M059J (cell line): ENCODE data around the gene ZBTB42. TPM values are rescaled to one million over a fixed set of nuclear protein-coding genes. Genes with fewer than 3 reads are reported as not detected.
"Not testable (repeated sequence)": the region's sequence is repeated elsewhere in the genome, so short reads cannot be mapped to it uniquely, and the experiment has no call there.

Experiments used
- DNase-seq: peaks from one replicate; pipeline ENCODE4 v3.0.0-alpha.2; 2012; ENCODE audit warnings: low read depth
- total RNA-seq: library from RNA; depleted of rRNA; stranded (reverse); fragments of >200 nt; shearing (Covaris generic); gene quantifications from 2 replicates; pipeline ENCODE4 v1.2.3, GENCODE V29; 2014; rRNA removed

Gene ZBTB42
- total RNA-seq, 1 experiment from 2014 or later = 3.3 TPM

DNA sequence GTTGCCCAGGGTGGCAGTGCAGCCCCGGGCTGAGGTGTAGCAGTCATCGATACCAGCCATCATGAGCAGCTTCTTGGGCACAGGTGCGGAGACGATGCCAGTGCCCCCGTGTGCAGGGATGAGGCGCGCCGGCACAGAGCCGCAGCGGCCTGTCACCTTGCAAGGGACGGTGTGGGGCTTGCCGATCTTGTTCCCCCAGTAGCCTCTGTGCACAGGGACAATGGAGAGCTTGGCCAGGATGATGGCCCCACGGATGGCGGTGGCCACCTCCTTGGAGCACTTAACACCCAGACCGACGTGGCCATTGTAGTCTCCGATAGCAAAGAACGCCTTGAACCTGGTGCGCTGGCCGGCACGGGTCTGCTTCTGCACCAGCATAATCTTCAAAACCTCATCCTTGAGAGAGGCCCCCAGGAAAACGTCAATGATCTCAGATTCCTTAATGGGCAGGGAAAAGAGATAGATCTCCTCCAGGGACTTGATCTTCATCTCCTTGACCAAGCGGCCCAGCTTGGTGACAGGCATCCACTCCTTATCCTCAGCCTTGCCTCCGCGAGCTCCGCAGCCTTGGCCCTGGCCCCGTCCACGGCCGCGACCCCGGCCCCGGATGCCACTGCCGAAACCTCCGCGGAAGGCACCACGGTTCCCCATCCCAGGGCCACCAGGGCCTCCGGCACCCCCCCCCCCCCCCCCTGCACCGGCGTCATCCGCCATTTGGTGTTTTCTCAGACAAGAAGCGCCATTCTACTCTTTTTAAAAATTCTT, 35.5 kb downstream of the ZBTB42 start:
- DNase-seq = not testable (repeated sequence)

DNA sequence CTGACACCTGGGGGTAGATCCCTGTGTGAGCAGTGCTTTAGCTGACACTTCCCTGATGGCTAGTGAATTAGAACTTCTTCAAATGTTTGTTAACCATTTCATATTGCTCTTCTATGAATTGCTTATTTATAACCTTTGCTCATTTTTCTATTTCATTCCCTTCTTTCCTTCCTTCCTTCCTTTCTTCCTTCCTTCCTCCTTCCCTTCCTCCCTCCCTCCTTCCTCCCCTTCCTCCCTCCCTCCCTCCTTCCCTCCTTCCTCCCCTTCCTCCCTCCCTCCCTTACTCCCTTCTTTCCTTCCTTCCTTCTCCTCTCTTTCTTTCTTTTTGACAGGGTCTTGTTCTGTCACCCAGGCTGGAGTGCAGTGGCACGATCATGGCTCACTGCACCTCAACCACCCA, 40.8 kb downstream of the ZBTB42 start:
- no peak for DNase-seq

DNA sequence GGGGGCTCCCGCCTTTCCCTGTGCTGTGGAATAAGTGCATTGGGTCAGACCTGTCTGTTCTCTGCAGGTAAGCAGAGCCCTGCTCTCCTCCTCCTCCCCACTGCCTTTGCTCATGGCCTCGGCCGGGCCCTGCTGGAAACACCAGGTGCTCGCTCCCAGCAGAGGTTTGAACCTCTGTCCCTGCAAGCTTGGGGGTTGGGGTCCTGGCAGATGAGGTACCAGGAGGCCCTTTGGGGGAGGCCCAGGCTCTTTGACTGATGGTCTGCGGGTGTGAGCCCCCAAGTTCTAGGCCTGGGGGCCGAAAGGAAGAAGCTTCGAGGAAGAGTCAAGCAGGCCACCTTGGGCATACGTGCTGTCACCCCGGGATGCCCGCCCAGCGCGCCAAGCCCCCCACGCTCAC, 42.1 kb downstream of the ZBTB42 start:
- no peak for DNase-seq

DNA sequence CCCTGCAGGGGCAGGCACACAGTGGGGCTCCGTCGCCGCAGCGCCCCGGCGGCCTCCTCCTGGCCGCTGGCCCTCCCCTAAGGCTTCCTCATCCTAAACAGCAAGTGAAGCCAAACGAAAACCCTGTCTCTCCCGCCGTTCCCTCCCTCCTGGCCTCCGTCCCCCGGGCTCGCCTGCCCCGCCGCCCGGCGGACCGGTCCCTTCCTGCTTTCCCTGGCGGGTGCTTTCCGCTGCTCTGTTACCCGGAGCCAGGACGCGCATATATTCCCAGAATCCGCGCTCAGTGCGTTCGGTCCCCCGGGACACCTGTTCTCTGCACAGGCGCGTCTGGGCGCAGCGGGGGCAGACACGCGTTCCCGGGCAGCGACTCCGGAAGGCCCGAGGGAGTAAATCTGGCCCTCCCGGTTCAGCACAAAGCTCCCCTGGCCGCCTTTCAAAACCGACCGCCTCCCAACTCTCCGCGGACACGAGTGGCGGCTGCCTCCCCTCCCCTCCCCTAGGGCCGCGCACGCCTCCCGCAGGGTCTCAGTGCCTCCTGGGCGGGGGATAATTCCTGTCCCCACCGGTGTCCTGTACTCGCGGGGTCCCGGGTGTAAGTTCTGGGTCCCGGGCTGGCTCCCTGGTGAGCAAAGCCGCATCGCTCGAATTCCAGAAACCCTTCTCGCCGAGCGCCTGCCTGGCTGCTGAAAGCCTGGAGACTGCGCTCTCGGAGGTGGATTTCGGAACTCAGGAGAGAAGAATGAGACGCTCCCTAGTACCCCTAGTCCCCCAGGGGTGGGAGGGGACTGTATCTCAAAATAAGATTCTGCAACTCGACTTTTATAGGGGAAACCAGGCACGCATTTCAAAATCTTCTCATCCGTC, 42.8 kb downstream of the ZBTB42 start:
- no peak for DNase-seq

DNA sequence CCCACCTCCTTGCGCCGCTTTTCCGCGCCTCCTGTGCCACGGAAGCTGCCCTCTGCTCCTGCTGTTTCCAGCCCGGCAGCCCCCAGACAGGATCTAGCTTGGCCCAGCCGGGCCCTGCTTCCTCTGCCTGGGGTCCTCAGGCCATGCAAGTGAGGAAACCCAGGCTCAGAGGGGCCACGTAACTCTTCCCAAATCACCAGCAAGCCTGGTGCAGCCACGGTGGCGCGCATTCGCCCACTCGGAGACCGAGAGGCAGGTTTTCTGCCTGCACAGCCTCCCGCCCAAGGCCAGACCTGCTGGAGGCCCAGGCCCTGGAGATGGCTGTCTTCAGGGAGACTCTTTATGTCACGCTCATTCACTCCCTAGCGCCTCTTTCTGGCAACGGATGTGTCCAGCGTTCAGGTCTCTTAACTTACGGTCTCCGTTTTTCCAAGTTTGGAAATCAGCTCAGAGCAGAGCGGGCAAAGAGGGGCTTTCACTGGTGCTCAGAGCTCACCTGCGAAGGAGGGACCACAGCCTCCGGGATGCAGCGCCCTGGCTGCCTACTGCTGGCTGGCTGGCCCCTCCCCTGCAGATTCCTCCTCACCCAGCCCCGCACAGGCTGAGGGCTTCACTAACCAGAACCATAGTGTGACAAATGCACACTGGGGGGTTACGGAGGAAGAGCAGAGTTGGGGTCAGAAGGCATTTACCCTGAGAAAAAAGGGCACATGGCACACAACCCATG, 43.6 kb downstream of the ZBTB42 start:
- no peak for DNase-seq

DNA sequence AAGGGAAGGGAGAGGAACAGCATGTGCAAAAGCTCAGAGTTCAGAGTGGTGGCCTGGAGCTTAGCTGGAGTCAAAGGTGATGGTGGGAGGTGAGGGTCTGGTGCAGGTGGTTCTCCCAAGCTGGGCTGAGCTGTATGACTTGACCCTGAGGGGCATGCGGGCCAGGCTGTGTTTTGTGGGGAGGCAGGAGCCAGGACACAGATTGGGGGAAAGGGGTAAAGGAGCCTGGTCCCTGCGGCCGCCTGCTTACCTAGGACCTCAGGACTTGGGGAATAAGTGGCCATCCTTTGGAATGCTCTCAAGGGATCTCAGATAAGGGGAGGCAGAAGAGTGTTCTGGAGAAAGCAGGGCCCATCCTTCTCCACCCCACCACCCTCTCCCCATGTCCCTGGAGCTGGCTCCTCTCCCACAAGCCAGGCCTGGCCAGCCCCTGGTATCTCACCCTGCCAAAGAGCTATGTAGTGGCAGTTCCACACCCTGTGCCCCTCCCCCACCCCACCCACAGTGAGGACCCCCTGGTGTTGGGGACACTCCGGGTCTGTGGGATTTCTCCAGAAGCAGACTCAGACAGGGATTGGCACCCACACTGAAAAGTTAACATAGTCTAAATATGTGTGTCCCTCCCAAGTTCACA, 44.2 kb downstream of the ZBTB42 start:
- no peak for DNase-seq

DNA sequence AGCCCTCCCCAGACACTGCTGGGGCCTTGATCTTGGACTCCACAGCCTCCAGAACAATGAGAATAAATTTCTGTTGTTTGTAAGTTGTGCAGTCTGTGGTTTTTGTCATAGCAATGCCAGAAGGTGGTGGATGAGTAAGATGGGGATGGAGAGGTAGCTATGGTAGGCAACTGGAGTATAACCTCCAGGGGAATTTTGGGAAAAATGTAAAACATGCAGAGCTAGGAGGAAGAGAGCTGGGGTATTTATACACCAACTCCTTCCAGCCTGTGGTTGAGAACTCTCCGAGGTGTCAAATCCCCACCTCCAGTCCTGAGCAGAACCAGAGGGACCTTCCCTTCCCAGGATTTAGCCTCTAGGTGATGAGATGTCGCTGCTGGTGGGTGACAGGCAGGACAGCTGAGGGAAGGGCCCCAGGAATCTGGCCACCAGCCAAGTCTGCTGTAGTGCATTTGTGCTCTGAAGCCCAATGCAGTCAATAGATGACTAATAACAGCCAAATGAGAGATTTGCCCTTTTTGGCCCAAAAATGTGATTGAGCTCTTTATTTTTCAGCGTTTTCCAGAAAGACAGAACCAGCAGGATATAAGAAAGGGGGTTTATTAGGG, 45.0 kb downstream of the ZBTB42 start:
- peak; percentile 26 for DNase-seq

DNA sequence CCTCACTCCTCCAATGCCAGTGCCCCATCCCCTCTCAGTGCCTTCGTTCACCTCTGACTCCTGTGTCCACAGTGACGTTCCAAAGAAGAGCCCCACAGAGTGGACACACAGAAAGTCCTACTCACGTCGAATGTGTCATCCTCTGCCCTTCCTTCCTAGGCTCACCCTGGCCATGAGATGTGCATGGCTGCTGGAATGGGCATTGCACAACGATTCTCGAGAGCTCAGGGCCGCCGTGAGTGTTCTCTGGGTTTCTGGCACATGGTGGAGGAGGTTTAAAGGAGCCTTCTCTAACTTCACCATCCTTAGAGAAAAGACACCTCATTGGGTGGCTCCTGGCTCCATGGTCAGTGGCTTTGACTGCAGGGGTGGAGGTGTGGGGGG, 51.4 kb downstream of the ZBTB42 start:
- no peak for DNase-seq

Other genes starting within 250 kb of the ZBTB42 start
- gene C14orf180, start 221.3 kb upstream of the ZBTB42 start, total RNA-seq = not detected in 2 replicates
- gene TMEM179, start 196.3 kb upstream of the ZBTB42 start, total RNA-seq = 0.49 TPM in 1 of 2 replicates, not detected in the other
- gene INF2, start 111.5 kb upstream of the ZBTB42 start, total RNA-seq = 24.8 and 25.6 TPM in 2 replicates
- gene ADSS1, start 76.9 kb upstream of the ZBTB42 start, total RNA-seq = 0.05 and 0.84 TPM in 2 replicates
- gene SIVA1, start 48.0 kb upstream of the ZBTB42 start, total RNA-seq = 292 and 348 TPM in 2 replicates
- gene AKT1, start 5.4 kb upstream of the ZBTB42 start, total RNA-seq = 81.6 and 134 TPM in 2 replicates
- gene CEP170B, start 64.2 kb downstream of the ZBTB42 start, total RNA-seq = 3.8 and 9.1 TPM in 2 replicates
- gene PLD4, start 123.8 kb downstream of the ZBTB42 start, total RNA-seq = not detected in 2 replicates
- 3.2 and 4.7 TPM in 2 replicates for gene AHNAK2, start 177.3 kb downstream of the ZBTB42 start, total RNA-seq
- gene CLBA1, start 184.7 kb downstream of the ZBTB42 start, total RNA-seq = 3.3 and 5.6 TPM in 2 replicates
- 32.5 and 40.5 TPM in 2 replicates for gene CDCA4, start 220.0 kb downstream of the ZBTB42 start, total RNA-seq